Transverse colon (tissue), 4 donors: Measurements from ENCODE around the gene VAT1. TPM values are rescaled to one million over a fixed set of nuclear protein-coding genes. Genes with fewer than 3 reads are reported as not detected.
A peak's percentile ranks its signal among the peaks of the same experiment; 100 is the strongest.
"Not testable (repeated sequence)": the region's sequence is repeated elsewhere in the genome, so short reads cannot be mapped to it uniquely, and the experiment has no call there.

Experiments
- DNase-seq: peaks from one replicate; pipeline ENCODE4 v3.0.0-alpha.2; 2019
- H3K27ac ChIP-seq, 4 donors: fragments of 200-600 bp; sonication (generic); 2 replicates each; pipeline ENCODE4 v1.5.1; 2016 to 2018; ENCODE audit warnings: inconsistent platforms in 4 of 4
- H3K27me3 ChIP-seq: fragments of 200-600 bp; sonication (generic); 2 replicates; pipeline ENCODE4 v1.5.1; 2017; ENCODE audit warnings: inconsistent platforms
- H3K36me3 ChIP-seq, 4 donors: fragments of 200-600 bp; sonication (generic); 2 replicates each; pipeline ENCODE4 v1.5.1; 2017 to 2019; ENCODE audit warnings: inconsistent platforms in 4 of 4
- H3K4me1 ChIP-seq, 4 donors: fragments of 200-600 bp; sonication (generic); 2 replicates each; pipeline ENCODE4 v1.5.1; 2017 to 2020; ENCODE audit warnings: inconsistent platforms in 4 of 4
- H3K4me3 ChIP-seq, 4 donors: fragments of 200-600 bp; sonication (generic); 1 replicate in 1 of 4; 2 replicates in 3 of 4; pipeline versions ENCODE4 v1.5.1 to v1.6.1; 2017 to 2019; ENCODE audit warnings: inconsistent platforms in 4 of 4
- H3K9me3 ChIP-seq, 2 donors: fragments of 200-600 bp; sonication (generic); 2 replicates each; pipeline ENCODE4 v1.5.1; 2017 to 2019; ENCODE audit warnings: inconsistent platforms in 2 of 2
- CTCF ChIP-seq, 5 experiments: fragments of 200-600 bp in 3 of 5; fragments of 450-650 bp in 2 of 5; sonication (generic) in 3 of 5; IDR thresholded peaks; 1 replicate in 2 of 5; 2 replicates in 3 of 5; pipeline ENCODE4 v1.5.1; 2016 to 2017; ENCODE audit warnings: antibody characterized with exemption in 5 of 5, inconsistent platforms in 3 of 5, mild to moderate bottlenecking in 2 of 5, moderate library complexity in 1 of 5
- EP300 ChIP-seq: sonication (generic); formaldehyde crosslinking; IDR thresholded peaks from one replicate; pipeline ENCODE4 v1.6.1; 2017; ENCODE audit warnings: antibody characterized with exemption, low read depth
- POLR2A ChIP-seq: fragments of 450-650 bp; IDR thresholded peaks from one replicate; pipeline ENCODE4 v1.6.1; 2016; ENCODE audit warnings: antibody characterized with exemption, mild to moderate bottlenecking, moderate library complexity
- POLR2AphosphoS5 ChIP-seq, 3 donors: sonication (generic); formaldehyde crosslinking; IDR thresholded peaks; one replicate each; pipeline ENCODE4 v1.6.1; 2016; ENCODE audit warnings: antibody characterized with exemption in 3 of 3
- WGBS, 2 donors: methylation state at CpG; one replicate each; pipeline ENCODE4 v1.1.5; 2018; ENCODE audit warnings: low coverage in 1 of 2; 5-methylcytosine and 5-hydroxymethylcytosine counted together
- in situ Hi-C, 4 donors: fragments of 200-750 bp; cut with MboI; loops; one replicate each; pipeline versions ENCODE4 v1.15.0 to v1.15.1; 2017; ENCODE audit warnings: low sequenced_read_pairs in 3 of 4, low pct_ligation_motif_present in 1 of 4, low pct_unique_long_range_greater_than_20kb in 1 of 4
- intact Hi-C: fragments of 100-400 bp; cut with DNase I; formaldehyde crosslinking; loops from one replicate; pipeline ENCODE4 v1.15.1; 2023; ENCODE audit warnings: low total_unique reads
- total RNA-seq, 4 donors: library from RNA; depleted of rRNA; stranded (reverse); fragments of >200 nt; gene quantifications; one replicate each; pipeline ENCODE4 v1.1.0, GENCODE V29; 2016

Gene VAT1
- total RNA-seq, 4 donors from 2014 or later = 26.2 to 94.1 (median 65.7) TPM

GRCh38 chr17:43010667-43011308 lies 11.4 kb downstream of the VAT1 start:
- 59 to 61% methylated on average over 3 to 5 of the region's 5 CpGs for WGBS, 2 donors
- in situ Hi-C loops (loop anchor here in 1 of 4 donors (25.0 kb wide), 1 partner anchor 327 kb away; no protein-coding TSS in a partner anchor), intact Hi-C loops (loop anchor here (10.0 kb wide), 1 partner anchor 304 kb away; no protein-coding TSS in a partner anchor)
- Histone ChIP-seq H3K4me3 (no peak overlapping the region), H3K4me1 (peaks cover 6 to 57% (median 30%) of the 10 kb centered on the region in 4 donors), H3K27ac (peak overlapping the region; percentile 75 to 82 (median 78)), H3K27me3 (no peaks in the 10 kb centered on the region), H3K36me3 (no peaks in the 10 kb centered on the region), H3K9me3 (no peaks in the 10 kb centered on the region)
- DNase-seq = peak; percentile 75
- TF ChIP-seq POLR2AphosphoS5 (IDR thresholded peaks at IDR 0.05) (peak; percentile 49 to 72 (median 50)), POLR2A (peak; percentile 36), EP300 (peak; percentile 11), CTCF (IDR thresholded peaks at IDR 0.05) (peak in 1 of 5 experiments; percentile 9)

DNA sequence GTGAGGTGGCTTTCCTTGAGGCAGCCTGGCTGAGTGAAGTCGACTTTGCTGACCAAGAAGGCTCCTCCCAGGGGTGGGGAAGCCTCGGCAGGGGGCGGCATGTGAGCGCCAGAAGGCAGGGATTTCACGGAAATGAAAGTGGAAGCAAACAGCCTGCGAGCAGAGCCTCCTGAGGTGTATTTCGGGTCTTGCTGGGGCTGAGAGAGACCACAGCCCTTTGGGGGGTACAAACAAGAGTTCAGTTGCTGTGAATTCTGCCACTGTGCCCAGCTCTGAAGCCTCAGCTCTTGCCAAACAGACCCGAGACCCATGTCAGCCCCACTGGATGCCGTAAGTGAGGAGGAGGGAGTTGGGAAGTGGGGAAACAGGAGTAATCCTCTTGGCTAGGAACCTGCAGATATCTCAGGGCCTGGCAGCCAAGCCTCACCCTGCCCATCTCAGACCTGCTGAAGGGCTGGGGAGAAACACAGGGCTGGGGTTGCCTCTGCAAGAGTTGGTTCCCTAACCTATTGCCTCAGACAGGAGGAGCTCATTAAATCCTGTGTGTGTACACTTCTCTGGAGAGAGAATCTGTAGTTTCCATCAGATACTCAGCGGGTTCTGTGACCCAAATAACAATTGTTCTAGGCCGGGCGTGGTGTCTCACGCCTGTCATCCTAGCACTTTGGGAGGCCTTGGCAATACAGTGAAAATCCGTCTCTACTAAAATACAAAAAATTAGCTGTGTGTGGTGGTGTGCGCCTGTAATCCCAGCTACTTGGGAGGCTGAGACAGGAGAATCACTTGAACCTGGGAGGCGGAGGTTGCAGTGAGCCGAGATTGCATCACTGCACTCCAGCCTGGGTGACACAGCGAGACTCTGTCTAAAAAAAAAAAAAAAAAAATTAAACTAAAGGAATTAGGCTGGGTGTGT lies 15.3 kb downstream of the VAT1 start, which contains the start of gene IFI35:
Gene IFI35 (plus strand): TSS at position 146 of the 913 bp plus-strand sequence. CDS start 164 bp downstream, at position 310.
- Histone ChIP-seq H3K4me1 (peaks cover 6 to 49% (median 28%) of the 10 kb centered on the region in 4 donors), H3K36me3 (peaks cover 0 to 15% (median 9%) of the 10 kb centered on the region in 4 donors), H3K4me3 (peak within 1 kb of the TSS; percentile 41 to 81 (median 66)), H3K27me3 (no peaks in the 10 kb centered on the region), H3K9me3 (no peaks in the 10 kb centered on the region), H3K27ac (peak within 1 kb of the TSS; percentile 90 to 97 (median 96))
- peak; percentile 93 for DNase-seq
- WGBS, 2 donors = 20 to 100% methylated on average over 1 to 18 of the region's 18 CpGs
- TF ChIP-seq POLR2A = peak; percentile 84
- TF ChIP-seq POLR2AphosphoS5 (IDR thresholded peaks at IDR 0.05) = peak; percentile 75 to 89 (median 88)
- TF ChIP-seq EP300 = no peak
- peak in 3 of 5 experiments; percentile 21 to 38 (median 31) for TF ChIP-seq CTCF (IDR thresholded peaks at IDR 0.05)
- in situ Hi-C loops (loop anchor here in 1 of 4 donors (25.0 kb wide), 1 partner anchor 330 kb away; no protein-coding TSS in a partner anchor), intact Hi-C loops (no loop called here)

DNA sequence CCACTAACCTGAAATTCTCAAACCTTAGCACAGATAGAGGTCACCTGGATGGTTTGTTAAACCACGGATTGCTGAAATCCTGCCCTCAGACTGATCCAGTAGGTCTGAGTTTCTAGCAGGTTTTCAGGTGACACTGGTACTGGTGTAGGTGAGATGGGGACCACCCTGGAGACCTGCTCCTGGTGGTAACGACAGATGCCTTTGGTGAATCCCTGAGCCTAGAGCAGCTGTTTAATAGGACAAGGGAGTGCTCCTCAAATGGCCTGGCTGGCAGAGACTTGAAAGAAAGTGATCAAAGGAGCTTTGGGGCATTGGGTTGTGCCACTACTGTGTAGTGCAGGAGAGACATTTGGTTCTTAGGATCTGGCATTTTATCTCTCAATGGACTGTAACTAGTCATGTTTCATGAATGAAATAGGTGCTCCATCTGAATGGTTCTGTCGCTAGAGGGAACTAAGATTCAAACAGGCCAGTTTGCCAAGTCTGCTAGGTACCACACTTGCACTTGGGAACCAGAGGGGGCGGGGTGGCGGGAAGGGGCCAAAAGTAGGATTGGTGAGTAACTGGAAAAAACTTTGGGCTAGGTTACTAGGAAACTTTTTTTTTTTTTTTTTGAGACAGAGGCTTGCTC lies 18.5 kb downstream of the VAT1 start:
- WGBS, 2 donors = 85 to 86% methylated on average over 4 to 5 of the region's 5 CpGs
- peaks cover 10 to 32% (median 24%) of the 10 kb centered on the region in 4 donors for H3K4me1 ChIP-seq
- DNase-seq = no peak
- H3K27ac ChIP-seq = no peak overlapping the region
- TF ChIP-seq EP300 (no peak), POLR2A (no peak), CTCF (IDR thresholded peaks at IDR 0.05) (no peak), POLR2AphosphoS5 (IDR thresholded peaks at IDR 0.05) (no peak)
- peaks cover 0 to 31% (median 17%) of the 10 kb centered on the region in 4 donors for H3K36me3 ChIP-seq
- H3K27me3 ChIP-seq = no peaks in the 10 kb centered on the region
- no peak overlapping the region for H3K4me3 ChIP-seq
- in situ Hi-C loops = loop anchor here in 1 of 4 donors (25.0 kb wide), 1 partner anchor 334 kb away; no protein-coding TSS in a partner anchor
- intact Hi-C loops = no loop called here
- no peaks in the 10 kb centered on the region for H3K9me3 ChIP-seq

DNA sequence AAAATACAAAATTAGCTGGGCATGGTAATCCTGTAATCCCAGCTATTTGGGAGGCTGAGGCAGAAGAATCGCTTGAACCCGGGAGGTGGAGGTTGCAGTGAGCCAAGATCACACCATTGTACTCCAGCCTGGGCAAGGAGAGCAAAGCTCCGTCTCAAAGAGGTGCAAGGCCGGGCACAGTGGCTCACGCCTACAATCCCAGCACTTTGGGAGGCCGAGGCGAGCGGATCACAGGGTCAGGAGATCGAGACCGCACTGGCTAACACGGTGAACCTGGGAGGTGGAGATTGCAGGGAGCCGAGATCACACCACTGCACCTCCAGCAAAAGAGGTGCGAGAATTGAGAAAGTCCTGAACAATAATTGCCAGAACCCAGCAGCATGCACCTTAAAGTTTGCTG lies 21.3 kb downstream of the VAT1 start:
- DNase-seq, H3K4me3 ChIP-seq, H3K27me3 ChIP-seq, H3K27ac ChIP-seq, H3K9me3 ChIP-seq, intact Hi-C loops: not testable (repeated sequence)
- peaks cover 16 to 27% (median 21%) of the 10 kb centered on the region in 4 donors for H3K4me1 ChIP-seq
- WGBS, 2 donors = 90 to 100% methylated on average over 1 to 13 of the region's 13 CpGs
- in situ Hi-C loops = loop anchor here in 1 of 4 donors (25.0 kb wide), 1 partner anchor 336 kb away; no protein-coding TSS in a partner anchor
- peaks cover 0 to 31% (median 17%) of the 10 kb centered on the region in 4 donors for H3K36me3 ChIP-seq
